H1 (cell line): Measurements from ENCODE around the gene LY6G5C. TPM values are rescaled to one million over a fixed set of nuclear protein-coding genes. Genes with fewer than 3 reads are reported as not detected.

ENCODE experiments used
- BACH1 ChIP-seq: IDR thresholded peaks from 2 replicates; pipeline ENCODE4 v1.6.1; 2012; ENCODE audit warnings: low read length, improper control_type of control experiment
- CTCF ChIP-seq, 3 experiments: IDR thresholded peaks; 1 replicate in 2 of 3; 2 replicates in 1 of 3; pipeline versions ENCODE4 v1.5.1 to v1.6.1; 2011; ENCODE audit warnings: low read length in 3 of 3, mild to moderate bottlenecking in 3 of 3, inconsistent platforms in 2 of 3, low read depth in 1 of 3, moderate library complexity in 1 of 3; ENCODE audit not compliant: insufficient read depth in 1 of 3; ENCODE audit errors: control extremely low read depth in 1 of 3
- MAX ChIP-seq: IDR thresholded peaks from 2 replicates; pipeline ENCODE4 v1.6.1; 2012; ENCODE audit warnings: inconsistent platforms
- SIN3A ChIP-seq, 2 experiments: IDR thresholded peaks in 1 of 2; conservative IDR thresholded peaks in 1 of 2; 2 replicates each; pipeline ENCODE4 v1.6.1; 2011 to 2012; ENCODE audit warnings: low read length in 2 of 2, improper control_type of control experiment in 1 of 2, low read depth in 1 of 2, mild to moderate bottlenecking in 1 of 2
- polyA plus RNA-seq, 7 experiments: library from polyadenylated mRNA; depleted of rRNA in 3 of 7; stranded (reverse) in 5 of 7; unstranded in 2 of 7; fragments of >200 nt in 5 of 7; fragments of 200-250 nt in 2 of 7; gene quantifications; 1 replicate in 5 of 7; 2 replicates in 1 of 7; 4 replicates in 1 of 7; pipeline versions ENCODE4 v1.2.1 to v1.2.3, GENCODE V29; 2011 to 2013; ENCODE audit warnings: missing spikeins in 2 of 7, mixed read lengths in 2 of 7
- total RNA-seq: library from RNA; stranded (reverse); fragmentation: NEBNext Ultra II Directional; extraction: Animal tissue kit (Norgen Biotek cat#: 25700); gene quantifications from 2 replicates; pipeline ENCODE4 v1.2.1, GENCODE V29; 2021

Gene LY6G5C
- total and polyA plus RNA-seq, 2 of the 8 experiments (the other 6 are each of a cell fraction or from before 2014, with no cell fraction given), result 1.1 to 1.8 TPM

GRCh38 chr6:31708224-31708623 lies 27.4 kb upstream of the LY6G5C start (continued):
- TF ChIP-seq SIN3A (conservative IDR thresholded peaks at IDR 0.05 in 1 of 2, IDR thresholded peaks at IDR 0.05 in 1 of 2; ENCODE audit: low read depth in 1 of 2, low read length in 2 of 2) (no peak), CTCF (IDR thresholded peaks at IDR 0.05; ENCODE audit: control extremely low read depth in 1 of 3, insufficient read depth in 1 of 3, low read depth in 1 of 3, low read length in 3 of 3) (no peak), BACH1 (no peak), MAX (no peak)
- TF ChIP-seq, all 59 proteins: peak for 0
